Gastrocnemius medialis (tissue), 4 donors: ENCODE results near the gene AFAP1. TPM values are rescaled to one million over a fixed set of nuclear protein-coding genes. Genes with fewer than 3 reads are reported as not detected.

Source experiments
- ATAC-seq, 2 donors: fragments of 150-250 bp; one replicate each; pipeline ENCODE4 v1.9.1; 2016
- DNase-seq, 2 donors: peaks; one replicate each; pipeline ENCODE4 v3.0.0-alpha.2; 2019
- H3K27ac ChIP-seq, 4 donors: fragments of 200-600 bp; sonication (generic); 1 replicate in 1 of 4; 2 replicates in 3 of 4; pipeline ENCODE4 v1.5.1; 2016 to 2018; ENCODE audit warnings: mild to moderate bottlenecking in 2 of 4, moderate library complexity in 1 of 4
- H3K27me3 ChIP-seq, 3 donors: fragments of 200-600 bp; sonication (generic) in 2 of 3; 1 replicate in 1 of 3; 2 replicates in 2 of 3; pipeline versions ENCODE4 v1.5.1 to v1.6.0; 2016 to 2019; ENCODE audit warnings: mild to moderate bottlenecking in 1 of 3, moderate library complexity in 1 of 3
- H3K36me3 ChIP-seq, 2 donors: fragments of 200-600 bp; sonication (generic) in 1 of 2; one replicate each; pipeline ENCODE4 v1.5.1; 2017 to 2018
- H3K4me1 ChIP-seq, 2 donors: fragments of 200-600 bp; sonication (generic) in 1 of 2; one replicate each; pipeline ENCODE4 v1.5.1; 2016 to 2017; ENCODE audit warnings: mild to moderate bottlenecking in 2 of 2
- H3K4me3 ChIP-seq, 4 donors: fragments of 200-600 bp; sonication (generic) in 3 of 4; 1 replicate in 1 of 4; 2 replicates in 3 of 4; pipeline ENCODE4 v1.5.1; 2016 to 2019; ENCODE audit warnings: mild to moderate bottlenecking in 2 of 4
- H3K9me3 ChIP-seq, 3 donors: fragments of 200-600 bp; sonication (generic) in 2 of 3; 1 replicate in 1 of 3; 2 replicates in 2 of 3; pipeline ENCODE4 v1.5.1; 2016 to 2019
- CTCF ChIP-seq, 5 experiments: fragments of 450-650 bp in 3 of 5; fragments of 200-600 bp in 2 of 5; sonication (generic) in 2 of 5; IDR thresholded peaks in 4 of 5; conservative IDR thresholded peaks in 1 of 5; 1 replicate in 4 of 5; 2 replicates in 1 of 5; pipeline ENCODE4 v1.5.1; 2016 to 2019; ENCODE audit warnings: antibody characterized with exemption in 5 of 5, mild to moderate bottlenecking in 3 of 5, moderate library complexity in 3 of 5
- POLR2A ChIP-seq, 2 donors: fragments of 450-650 bp; IDR thresholded peaks; one replicate each; pipeline ENCODE4 v1.6.1; 2017; ENCODE audit warnings: antibody characterized with exemption in 2 of 2, mild to moderate bottlenecking in 2 of 2, moderate library complexity in 2 of 2
- in situ Hi-C, 4 donors: fragments of 200-750 bp; cut with MboI; loops; one replicate each; pipeline versions ENCODE4 v1.15.0 to v1.8.0; 2017; ENCODE audit warnings: low sequenced_read_pairs in 4 of 4
- intact Hi-C: fragments of 100-400 bp; cut with DNase I; formaldehyde crosslinking; loops from one replicate; pipeline ENCODE4 v1.15.1; 2023; ENCODE audit warnings: low total_unique reads
- total RNA-seq, 4 donors: library from RNA; depleted of rRNA; stranded (reverse); fragments of >200 nt; gene quantifications; one replicate each; pipeline versions ENCODE4 v1.1.0 to v1.2.3, GENCODE V29; 2016

The AFAP1 gene
- total RNA-seq, 4 donors from 2014 or later: 1.5 to 8.6 (median 3.5) TPM

- intact Hi-C loops: no loop called here
- no peak overlapping the region for H3K27ac ChIP-seq
- H3K36me3 ChIP-seq: no peaks in the 10 kb centered on the region
- ATAC-seq (no peak), DNase-seq (no peak)
- no peak overlapping the region for H3K4me3 ChIP-seq
- H3K27me3 ChIP-seq: no peaks in the 10 kb centered on the region
- H3K9me3 ChIP-seq: no peaks in the 10 kb centered on the region
- TF ChIP-seq CTCF (IDR thresholded peaks at IDR 0.05 in 4 of 5, conservative IDR thresholded peaks at IDR 0.05 in 1 of 5) (no peak), POLR2A (IDR thresholded peaks at IDR 0.05) (no peak)
- H3K4me1 ChIP-seq: peaks cover 0 to 3% of the 10 kb centered on the region in 2 donors
- in situ Hi-C loops: no loop called here
These were observed 45.5 kb downstream of the AFAP1 start for GRCh38 chr4:7894098-7894676.

GRCh38 chr4:7893539-7893938 is 46.1 kb downstream of the AFAP1 start:
- DNase-seq (no peak), ATAC-seq (no peak)
- Histone ChIP-seq H3K27ac (no peak overlapping the region), H3K4me1 (peaks cover 0 to 3% of the 10 kb centered on the region in 2 donors), H3K4me3 (no peak overlapping the region), H3K9me3 (no peaks in the 10 kb centered on the region), H3K27me3 (no peaks in the 10 kb centered on the region), H3K36me3 (no peaks in the 10 kb centered on the region)
- TF ChIP-seq POLR2A (IDR thresholded peaks at IDR 0.05) (no peak), CTCF (IDR thresholded peaks at IDR 0.05 in 4 of 5, conservative IDR thresholded peaks at IDR 0.05 in 1 of 5) (no peak)
- in situ Hi-C loops (no loop called here), intact Hi-C loops (no loop called here)

- peaks cover 0 to 3% of the 10 kb centered on the region in 2 donors for H3K4me1 ChIP-seq
- no peaks in the 10 kb centered on the region for H3K36me3 ChIP-seq
- no peaks in the 10 kb centered on the region for H3K27me3 ChIP-seq
- in situ Hi-C loops: no loop called here
- ATAC-seq: no peak
- intact Hi-C loops: no loop called here
- no peak overlapping the region for H3K27ac ChIP-seq
- TF ChIP-seq POLR2A (IDR thresholded peaks at IDR 0.05): no peak
- no peak overlapping the region for H3K4me3 ChIP-seq
- no peaks in the 10 kb centered on the region for H3K9me3 ChIP-seq
- DNase-seq: no peak
These were observed 47.2 kb downstream of the AFAP1 start for GRCh38 chr4:7892212-7893019.

- ATAC-seq: no peak
These were observed 48.8 kb downstream of the AFAP1 start for GRCh38 chr4:7890635-7891393.

More at GRCh38 chr4:7890635-7891393, 48.8 kb downstream of the AFAP1 start:
- in situ Hi-C loops (no loop called here), intact Hi-C loops (no loop called here)
- H3K4me1 ChIP-seq: peaks cover 0 to 8% of the 10 kb centered on the region in 2 donors
- no peak overlapping the region for H3K27ac ChIP-seq
- no peaks in the 10 kb centered on the region for H3K9me3 ChIP-seq
- TF ChIP-seq POLR2A (IDR thresholded peaks at IDR 0.05) (no peak), CTCF (IDR thresholded peaks at IDR 0.05 in 4 of 5, conservative IDR thresholded peaks at IDR 0.05 in 1 of 5) (no peak)
- no peaks in the 10 kb centered on the region for H3K27me3 ChIP-seq
- H3K4me3 ChIP-seq: no peak overlapping the region
- DNase-seq: no peak
- no peaks in the 10 kb centered on the region for H3K36me3 ChIP-seq
